Colonic mucosa (tissue), 4 donors: ENCODE results near the gene TSPAN10. TPM values are rescaled to one million over a fixed set of nuclear protein-coding genes. Genes with fewer than 3 reads are reported as not detected.

ENCODE experiments used
- DNase-seq: peaks from one replicate; pipeline ENCODE4 v3.0.0-alpha.2; 2020
- H3K27ac ChIP-seq: fragments of 200-600 bp; one replicate; pipeline ENCODE4 v1.8.0; 2021
- H3K27me3 ChIP-seq: fragments of 200-600 bp; one replicate; pipeline ENCODE4 v1.8.0; 2021
- H3K36me3 ChIP-seq: fragments of 200-600 bp; one replicate; pipeline ENCODE4 v1.8.0; 2021
- H3K4me1 ChIP-seq: fragments of 200-600 bp; one replicate; pipeline ENCODE4 v1.8.0; 2021; ENCODE audit warnings: mild to moderate bottlenecking
- H3K4me3 ChIP-seq: fragments of 200-600 bp; one replicate; pipeline ENCODE4 v1.8.0; 2021
- H3K9ac ChIP-seq, 2 donors: one replicate each; pipeline ENCODE4 v1.7.0; 2013; ENCODE audit warnings: control low read depth in 2 of 2, low read depth in 2 of 2, low read length in 2 of 2
- H3K9me3 ChIP-seq: fragments of 200-600 bp; one replicate; pipeline ENCODE4 v1.8.0; 2021
- CTCF ChIP-seq: fragments of 200-600 bp; IDR thresholded peaks from one replicate; pipeline ENCODE4 v1.8.0; 2022; ENCODE audit warnings: antibody characterized with exemption, mild to moderate bottlenecking
- intact Hi-C: fragments of 100-400 bp; cut with DNase I; formaldehyde crosslinking; loops from one replicate; pipeline ENCODE4 v1.14.1; 2022
- total RNA-seq, 2 donors: library from RNA; stranded (reverse); fragmentation: NEBNext Ultra II Directional in 1 of 2; extraction: Animal tissue kit (Norgen Biotek cat#: 25700) in 1 of 2; gene quantifications; one replicate each; pipeline ENCODE4 v1.2.1, GENCODE V29; 2021
- donor health status: healthy.
- donor health status: DM: no; HTN: no; CAD: no.
- donor health status: DM: no; HTN: no; CAD: no.

TSPAN10 gene
- total RNA-seq, 2 donors from 2014 or later: 0.25 to 0.32 TPM

GRCh38 chr17:81691196-81691595 is 54.2 kb downstream of the TSPAN10 start:
- peaks cover 23% of the 10 kb centered on the region for H3K36me3 ChIP-seq
- H3K27ac ChIP-seq: no peak overlapping the region
- H3K4me1 ChIP-seq: no peaks in the 10 kb centered on the region
- intact Hi-C loops: no loop called here
- H3K27me3 ChIP-seq: no peaks in the 10 kb centered on the region
- no peak overlapping the region for H3K4me3 ChIP-seq
- no peak for TF ChIP-seq CTCF
- no peak overlapping the region for H3K9ac ChIP-seq
- no peak for DNase-seq
- H3K9me3 ChIP-seq: no peaks in the 10 kb centered on the region

GRCh38 chr17:81691608-81692007 is 54.6 kb downstream of the TSPAN10 start:
- TF ChIP-seq CTCF: no peak
- Histone ChIP-seq H3K27me3 (no peaks in the 10 kb centered on the region), H3K4me1 (no peaks in the 10 kb centered on the region), H3K9me3 (no peaks in the 10 kb centered on the region), H3K4me3 (no peak overlapping the region), H3K36me3 (peaks cover 18% of the 10 kb centered on the region), H3K27ac (no peak overlapping the region), H3K9ac (no peak overlapping the region)
- DNase-seq: no peak
- intact Hi-C loops: no loop called here

- no peak overlapping the region for H3K9ac ChIP-seq
- H3K4me1 ChIP-seq: no peaks in the 10 kb centered on the region
- H3K9me3 ChIP-seq: no peaks in the 10 kb centered on the region
- no peak overlapping the region for H3K4me3 ChIP-seq
- TF ChIP-seq CTCF: no peak
- intact Hi-C loops: no loop called here
- H3K27ac ChIP-seq: no peak overlapping the region
- H3K36me3 ChIP-seq: peaks cover 9% of the 10 kb centered on the region
- H3K27me3 ChIP-seq: no peaks in the 10 kb centered on the region
- DNase-seq: no peak
These were observed 56.7 kb downstream of the TSPAN10 start for GRCh38 chr17:81693509-81694210.

GRCh38 chr17:81694810-81695209 is 57.8 kb downstream of the TSPAN10 start:
- Histone ChIP-seq H3K4me1 (no peaks in the 10 kb centered on the region), H3K36me3 (peaks cover 6% of the 10 kb centered on the region), H3K4me3 (no peak overlapping the region), H3K27me3 (no peaks in the 10 kb centered on the region), H3K27ac (no peak overlapping the region), H3K9me3 (no peaks in the 10 kb centered on the region), H3K9ac (no peak overlapping the region)
- intact Hi-C loops: no loop called here
- TF ChIP-seq CTCF: no peak
- no peak for DNase-seq

GRCh38 chr17:81695211-81695610 is 58.2 kb downstream of the TSPAN10 start:
- intact Hi-C loops: no loop called here
- Histone ChIP-seq H3K27ac (no peak overlapping the region), H3K9ac (no peak overlapping the region), H3K4me3 (no peak overlapping the region), H3K9me3 (no peaks in the 10 kb centered on the region), H3K27me3 (no peaks in the 10 kb centered on the region), H3K4me1 (no peaks in the 10 kb centered on the region), H3K36me3 (peaks cover 6% of the 10 kb centered on the region)
- no peak for TF ChIP-seq CTCF
- DNase-seq: no peak
